Glutamatergic neuron (in vitro differentiated cells): ENCODE results near the gene EVI5. TPM values are rescaled to one million over a fixed set of nuclear protein-coding genes. Genes with fewer than 3 reads are reported as not detected.
"Not testable (repeated sequence)": the region's sequence is repeated elsewhere in the genome, so short reads cannot be mapped to it uniquely, and the experiment has no call there.

Experiments used
- DNase-seq: peaks from one replicate; pipeline ENCODE4 v3.0.0; 2022
- H3K27ac Mint-ChIP-seq: one replicate; pipeline ENCODE4 v1.8.0; 2020; ENCODE audit warnings: mild to moderate bottlenecking, mixed read lengths, inconsistent platforms; ENCODE audit not compliant: unreplicated experiment
- H3K27me3 Mint-ChIP-seq: one replicate; pipeline ENCODE4 v1.8.0; 2020; ENCODE audit warnings: mild to moderate bottlenecking, moderate library complexity, mixed read lengths, inconsistent platforms; ENCODE audit not compliant: unreplicated experiment
- H3K36me3 Mint-ChIP-seq: one replicate; pipeline ENCODE4 v1.8.0; 2020; ENCODE audit warnings: mild to moderate bottlenecking, mixed read lengths, inconsistent platforms; ENCODE audit not compliant: unreplicated experiment
- H3K4me1 Mint-ChIP-seq: one replicate; pipeline ENCODE4 v1.8.0; 2020; ENCODE audit warnings: mild to moderate bottlenecking, low read depth, mixed read lengths, inconsistent platforms; ENCODE audit not compliant: unreplicated experiment
- H3K4me3 Mint-ChIP-seq: one replicate; pipeline ENCODE4 v1.8.0; 2020; ENCODE audit warnings: mild to moderate bottlenecking, mixed read lengths, inconsistent platforms; ENCODE audit not compliant: unreplicated experiment
- H3K9me3 Mint-ChIP-seq: one replicate; pipeline ENCODE4 v1.8.0; 2020; ENCODE audit warnings: mild to moderate bottlenecking, moderate library complexity, mixed read lengths, inconsistent platforms; ENCODE audit not compliant: unreplicated experiment
- total RNA-seq: library from RNA; stranded (reverse); fragmentation: NEBNext Ultra II Directional; extraction: Animal tissue kit (Norgen Biotek cat#: 25700); gene quantifications from one replicate; pipeline ENCODE4 v1.2.1, GENCODE V29; 2021; ENCODE audit not compliant: unreplicated experiment
- TF ChIP-seq, protein P1 (sequence below): fragments of 200-600 bp; sonication (generic); IDR thresholded peaks from one replicate; pipeline ENCODE4 v1.5.0; 2021; ENCODE audit not compliant: partially characterized antibody, unreplicated experiment

The EVI5 gene
- total RNA-seq, 1 donor from 2014 or later: 19.5 TPM

DNA sequence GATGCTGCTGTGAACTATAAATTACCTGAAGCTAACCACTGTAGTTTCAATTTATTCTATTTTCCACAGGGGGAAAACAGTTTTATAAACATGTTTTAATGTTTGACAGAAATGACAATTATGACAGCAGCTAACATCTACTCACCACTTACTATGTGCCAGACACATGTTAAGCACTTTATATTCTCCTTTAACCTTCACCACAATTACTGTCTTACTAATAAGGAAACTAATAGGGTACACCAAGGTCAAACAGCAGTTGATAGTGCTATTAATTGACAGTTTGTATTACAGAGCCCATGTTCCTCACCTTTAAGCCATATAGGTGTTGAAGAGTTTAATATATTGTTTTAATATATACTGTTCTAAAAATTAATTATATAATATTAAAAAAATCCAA, 146.4 kb downstream of the EVI5 start:
- no peak for DNase-seq
- TF ChIP-seq, protein P1, sequence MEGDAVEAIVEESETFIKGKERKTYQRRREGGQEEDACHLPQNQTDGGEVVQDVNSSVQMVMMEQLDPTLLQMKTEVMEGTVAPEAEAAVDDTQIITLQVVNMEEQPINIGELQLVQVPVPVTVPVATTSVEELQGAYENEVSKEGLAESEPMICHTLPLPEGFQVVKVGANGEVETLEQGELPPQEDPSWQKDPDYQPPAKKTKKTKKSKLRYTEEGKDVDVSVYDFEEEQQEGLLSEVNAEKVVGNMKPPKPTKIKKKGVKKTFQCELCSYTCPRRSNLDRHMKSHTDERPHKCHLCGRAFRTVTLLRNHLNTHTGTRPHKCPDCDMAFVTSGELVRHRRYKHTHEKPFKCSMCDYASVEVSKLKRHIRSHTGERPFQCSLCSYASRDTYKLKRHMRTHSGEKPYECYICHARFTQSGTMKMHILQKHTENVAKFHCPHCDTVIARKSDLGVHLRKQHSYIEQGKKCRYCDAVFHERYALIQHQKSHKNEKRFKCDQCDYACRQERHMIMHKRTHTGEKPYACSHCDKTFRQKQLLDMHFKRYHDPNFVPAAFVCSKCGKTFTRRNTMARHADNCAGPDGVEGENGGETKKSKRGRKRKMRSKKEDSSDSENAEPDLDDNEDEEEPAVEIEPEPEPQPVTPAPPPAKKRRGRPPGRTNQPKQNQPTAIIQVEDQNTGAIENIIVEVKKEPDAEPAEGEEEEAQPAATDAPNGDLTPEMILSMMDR: no peak
- H3K27ac Mint-ChIP-seq: no peak overlapping the region

DNA sequence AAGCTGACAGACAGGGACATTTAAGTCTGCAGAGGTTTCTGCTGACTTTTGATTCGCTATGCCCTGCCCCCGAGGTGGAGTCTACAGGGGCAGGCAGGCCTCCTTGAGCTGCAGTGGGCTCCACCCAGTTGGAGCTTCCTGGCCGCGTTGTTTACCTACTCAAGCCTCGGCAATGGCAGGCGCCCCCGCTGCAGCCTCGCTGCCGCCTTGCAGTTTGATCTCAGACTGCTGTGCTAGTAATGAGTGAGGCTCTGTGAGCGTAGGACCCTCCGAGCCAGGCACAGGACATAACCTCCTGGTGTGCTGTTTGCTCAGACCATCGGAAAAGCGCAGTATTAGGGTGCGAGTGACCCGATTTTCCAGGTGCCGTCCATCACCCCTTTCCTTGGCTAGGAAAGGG, 149.7 kb downstream of the EVI5 start:
- H3K27ac Mint-ChIP-seq, H3K27me3 Mint-ChIP-seq, H3K9me3 Mint-ChIP-seq, H3K4me3 Mint-ChIP-seq, H3K4me1 Mint-ChIP-seq, DNase-seq: not testable (repeated sequence)
- H3K36me3 Mint-ChIP-seq: peaks cover 22% of the 10 kb centered on the region

More for the DNA sequence above, 146.4 kb downstream of the EVI5 start:
- H3K27me3 Mint-ChIP-seq: peaks cover 2% of the 10 kb centered on the region
- H3K36me3 Mint-ChIP-seq: peaks cover 20% of the 10 kb centered on the region
- no peaks in the 10 kb centered on the region for H3K9me3 Mint-ChIP-seq
- H3K4me1 Mint-ChIP-seq: no peaks in the 10 kb centered on the region
- no peak overlapping the region for H3K4me3 Mint-ChIP-seq

DNA sequence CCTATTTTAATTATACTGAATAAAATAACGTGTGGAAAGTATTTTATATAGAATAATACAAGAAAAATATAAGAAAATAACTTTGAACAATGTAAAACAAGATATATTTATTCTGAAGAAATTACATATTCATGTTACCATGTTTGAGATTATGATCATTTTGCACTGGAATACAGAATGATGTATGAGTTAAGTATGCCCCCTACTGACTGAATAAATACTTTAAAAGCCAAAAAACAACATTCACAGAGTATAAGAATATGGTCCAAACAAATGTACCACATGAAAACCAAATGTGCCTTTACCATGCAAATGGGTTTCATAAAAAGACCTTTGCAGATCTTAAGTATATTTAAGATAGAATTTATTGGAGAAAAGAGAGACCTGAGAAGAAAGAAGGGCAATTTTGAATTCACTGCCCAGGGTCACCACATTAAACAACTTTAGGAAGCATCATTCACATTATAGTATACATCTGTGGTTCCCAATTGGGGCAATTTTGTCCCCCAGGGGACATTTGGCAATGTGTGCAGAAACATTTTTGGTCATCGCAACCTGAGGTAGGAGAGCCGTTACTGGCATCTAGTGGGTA, 161.6 kb downstream of the EVI5 start:
- Mint-ChIP-seq H3K27ac (no peak overlapping the region), H3K27me3 (peaks cover 2% of the 10 kb centered on the region), H3K4me1 (no peaks in the 10 kb centered on the region), H3K36me3 (peaks cover 4% of the 10 kb centered on the region), H3K4me3 (no peak overlapping the region), H3K9me3 (peaks cover 1% of the 10 kb centered on the region)
- DNase-seq: no peak
- TF ChIP-seq, protein P1: peak; percentile 37

DNA sequence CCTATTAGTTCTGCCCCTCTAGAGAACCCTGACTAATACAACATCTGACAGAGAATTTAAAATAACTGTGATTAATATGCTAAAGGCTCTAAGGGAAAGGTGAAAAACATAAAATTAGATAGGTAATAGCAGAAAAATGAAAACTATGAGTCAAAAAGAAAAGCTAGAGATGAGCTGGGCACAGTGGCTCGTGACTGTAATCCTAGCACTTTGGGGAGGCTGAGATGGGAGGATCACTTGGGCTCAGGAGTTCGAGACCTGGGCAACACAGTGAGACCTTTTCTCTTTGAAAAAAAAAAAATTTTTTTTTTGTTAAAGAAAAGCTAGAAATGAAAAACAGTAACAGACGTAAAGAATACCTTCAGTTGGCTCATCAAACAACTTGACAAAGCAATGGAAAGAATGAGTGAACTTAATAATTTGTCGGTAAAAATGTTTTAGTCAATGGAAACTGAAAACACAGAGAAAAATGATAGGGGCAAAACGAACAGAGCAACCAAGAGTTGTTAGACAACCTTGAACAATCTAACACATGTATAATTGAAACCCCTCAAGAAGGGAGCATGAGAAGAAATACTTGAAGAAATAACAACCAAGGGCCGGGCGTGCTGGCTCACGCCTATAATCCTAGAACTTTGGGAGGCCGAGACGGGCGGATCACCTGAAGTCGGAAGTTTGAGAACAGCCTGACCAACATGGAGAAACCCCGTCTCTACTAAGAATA, 165.3 kb downstream of the EVI5 start:
- Mint-ChIP-seq H3K36me3 (peaks cover 9% of the 10 kb centered on the region), H3K27ac (no peak overlapping the region), H3K4me1 (no peaks in the 10 kb centered on the region), H3K27me3 (peaks cover 2% of the 10 kb centered on the region), H3K4me3 (no peak overlapping the region), H3K9me3 (peaks cover 1% of the 10 kb centered on the region)
- TF ChIP-seq, protein P1: no peak
- DNase-seq: no peak

DNA sequence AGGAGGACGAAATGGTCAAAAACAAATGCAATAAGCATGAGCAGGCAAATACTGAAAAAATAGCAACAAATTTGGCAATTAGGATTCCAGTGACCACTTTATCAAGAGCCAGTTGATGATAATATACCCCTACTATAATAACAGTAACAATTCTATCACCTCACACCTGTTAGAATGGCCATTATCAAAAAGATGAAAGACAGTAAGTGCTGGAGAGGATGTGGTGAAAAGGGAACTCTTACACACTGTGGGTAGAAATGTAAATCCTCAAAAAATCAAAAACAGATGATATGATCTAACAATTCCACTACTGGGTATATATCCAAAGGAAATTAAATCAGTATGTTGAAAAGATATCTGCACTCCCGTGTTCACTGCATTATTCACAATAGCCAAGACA, 183.9 kb downstream of the EVI5 start:
- Mint-ChIP-seq H3K4me3 (no peak overlapping the region), H3K4me1 (no peaks in the 10 kb centered on the region), H3K27ac (no peak overlapping the region), H3K36me3 (no peaks in the 10 kb centered on the region), H3K9me3 (no peaks in the 10 kb centered on the region), H3K27me3 (no peaks in the 10 kb centered on the region)
- DNase-seq: no peak
- TF ChIP-seq, protein P1: no peak
